SKM-1 (cell line): ENCODE data around the gene PPP2R2C.

Source experiments
- DNase-seq: peaks from one replicate; lab custom pipeline; 2025; ENCODE audit not compliant: unreplicated experiment; lab: John Stamatoyannopoulos, UW

PPP2R2C gene

GRCh38 chr4:6313216-6313615 is 159.2 kb downstream of the PPP2R2C start:
- no peak for DNase-seq

GRCh38 chr4:6309777-6310176 is 162.6 kb downstream of the PPP2R2C start:
- no peak for DNase-seq

- no peak for DNase-seq
These were observed 163.3 kb downstream of the PPP2R2C start for GRCh38 chr4:6308899-6309643.

GRCh38 chr4:6307891-6308290 is 164.5 kb downstream of the PPP2R2C start:
- DNase-seq, result no peak

- DNase-seq, result no peak
These were observed 165.2 kb downstream of the PPP2R2C start for GRCh38 chr4:6307230-6307629.

- no peak for DNase-seq
These were observed 166.1 kb downstream of the PPP2R2C start for GRCh38 chr4:6306299-6306698.

- no peak for DNase-seq
These were observed 168.5 kb downstream of the PPP2R2C start for GRCh38 chr4:6303943-6304342.

- DNase-seq, result no peak
These were observed 169.5 kb downstream of the PPP2R2C start for GRCh38 chr4:6302869-6303268.

GRCh38 chr4:6301732-6302442 is 170.5 kb downstream of the PPP2R2C start:
- no peak for DNase-seq

- no peak for DNase-seq
These were observed 171.2 kb downstream of the PPP2R2C start for GRCh38 chr4:6301051-6301731.

GRCh38 chr4:6300359-6300758 is 172.1 kb downstream of the PPP2R2C start:
- DNase-seq, result no peak

GRCh38 chr4:6299875-6300274 is 172.5 kb downstream of the PPP2R2C start:
- no peak for DNase-seq

- DNase-seq, result no peak
These were observed 173.6 kb downstream of the PPP2R2C start for GRCh38 chr4:6298852-6299251.

GRCh38 chr4:6298035-6298434 is 174.4 kb downstream of the PPP2R2C start:
- DNase-seq, result no peak

- no peak for DNase-seq
These were observed 175.1 kb downstream of the PPP2R2C start for GRCh38 chr4:6297266-6297815.

GRCh38 chr4:6296026-6296425 is 176.4 kb downstream of the PPP2R2C start:
- no peak for DNase-seq

- DNase-seq, result no peak
These were observed 176.9 kb downstream of the PPP2R2C start for GRCh38 chr4:6295495-6295894.

- no peak for DNase-seq
These were observed 177.6 kb downstream of the PPP2R2C start for GRCh38 chr4:6294705-6295421.

GRCh38 chr4:6293661-6294060 is 178.8 kb downstream of the PPP2R2C start:
- no peak for DNase-seq

- DNase-seq, result no peak
These were observed 179.3 kb downstream of the PPP2R2C start for GRCh38 chr4:6293097-6293445.
